Measurements from ENCODE around the gene KIF6. TPM values are rescaled to one million over a fixed set of nuclear protein-coding genes. Genes with fewer than 3 reads are reported as not detected.

The KIF6 gene
- total and polyA plus RNA-seq, 7 experiments from 2014 or later = 0.75 TPM; not detected in 6

DNA sequence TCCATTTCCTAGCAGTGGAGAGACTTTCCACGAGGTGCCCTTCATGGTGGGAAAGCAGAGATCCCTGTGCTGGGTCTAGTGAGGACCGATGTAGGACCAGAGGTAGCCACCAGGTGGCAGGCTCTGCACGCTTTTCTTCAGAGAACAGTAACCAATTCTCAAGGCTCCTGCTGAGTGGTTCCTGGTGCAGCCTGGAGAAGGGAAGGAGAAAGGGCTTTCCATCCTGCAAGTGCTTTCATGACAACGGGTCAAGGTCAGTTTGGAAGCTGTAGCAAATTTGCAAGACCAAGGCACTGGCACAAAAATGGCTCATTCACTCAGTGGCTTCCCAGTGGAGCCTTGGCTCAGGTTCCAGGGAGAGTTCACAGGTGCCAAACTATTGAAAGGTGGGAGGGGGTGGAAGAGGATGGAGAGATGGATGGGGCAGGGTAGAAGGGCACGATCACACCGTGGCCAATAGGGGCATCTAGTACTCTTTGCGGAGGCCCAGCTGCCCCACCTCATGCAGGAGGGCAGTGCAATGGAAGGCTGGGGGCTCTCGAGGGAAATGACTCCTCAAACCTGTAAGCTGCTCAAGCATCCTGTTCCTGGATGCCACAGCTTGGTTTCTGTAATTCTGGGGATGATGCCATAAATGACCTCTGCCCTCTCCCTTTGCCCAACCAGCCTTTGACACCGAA is 377.2 kb downstream of the KIF6 start:
- Histone ChIP-seq H3K9me3 (ENCODE audit: control insufficient read depth in 2 of 3, low read length in 3 of 3) (no peaks in the 10 kb centered on the region), H3K4me1 (ENCODE audit: control insufficient read depth in 2 of 2, insufficient read depth in 2 of 2, low read length in 2 of 2) (no peaks in the 10 kb centered on the region), H3K4me3 (ENCODE audit: low read length) (no peak overlapping the region), H3K27me3 (ENCODE audit: control insufficient read depth in 2 of 2, insufficient read depth in 2 of 2, low read length in 2 of 2) (no peaks in the 10 kb centered on the region), H3K27ac (ENCODE audit: low read depth, low read length) (no peak overlapping the region), H3K36me3 (ENCODE audit: control insufficient read depth in 2 of 3, insufficient read depth in 3 of 3, low read length in 3 of 3) (no peaks in the 10 kb centered on the region)
- intact Hi-C loops (cut with micrococcal nuclease) = loop anchor here (1.0 to 10.0 kb wide), 7 partner anchors 959 to 1969 kb away; partner anchors contain the start of gene UNC5CL (in 1 of the 2)
- Mint-ChIP-seq H3K4me1 (peaks cover 0 to 4% (median 0%) of the 10 kb centered on the region in 7 donors), H3K27ac (peak overlapping the region in 2 of 9 donors; percentile 18 to 60), H3K9me3 (no peaks in the 10 kb centered on the region), H3K4me3 (no peak overlapping the region), H3K36me3 (no peaks in the 10 kb centered on the region), H3K27me3 (peaks cover 0 to 5% (median 0%) of the 10 kb centered on the region in 5 donors)
- ChIA-PET CTCF (interaction anchor here (0.6 to 0.7 kb wide), 2 partner anchors 516 to 1715 kb away, joined by 4 read pairs; no protein-coding TSS in a partner anchor), POLR2A (no interaction called here)
- peak; percentile 75 for ATAC-seq
- peak in 7 of 9 donors; percentile 16 to 63 (median 31) for DNase-seq

DNA sequence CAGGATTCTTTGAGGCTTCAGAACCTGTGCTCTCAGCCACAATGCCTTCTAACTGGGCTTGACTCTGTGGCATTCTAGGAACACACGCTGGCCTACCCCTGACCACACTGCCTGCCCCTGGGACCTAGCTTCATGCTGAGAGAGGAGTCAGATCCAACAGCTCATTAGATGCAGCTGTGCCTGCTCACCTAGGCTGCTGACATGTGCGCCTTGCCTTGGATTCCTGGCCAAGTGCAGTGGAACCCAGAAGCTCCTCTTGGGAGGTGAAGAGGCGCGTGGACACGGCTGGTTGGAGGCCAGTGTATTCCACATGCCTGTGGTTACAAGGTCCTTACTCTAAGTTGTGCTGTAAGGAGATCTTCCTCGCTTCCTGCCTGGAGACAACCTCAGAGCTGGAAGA is 378.0 kb downstream of the KIF6 start:
- Histone ChIP-seq H3K36me3 (ENCODE audit: control insufficient read depth in 2 of 3, insufficient read depth in 3 of 3, low read length in 3 of 3) (no peaks in the 10 kb centered on the region), H3K27me3 (ENCODE audit: control insufficient read depth in 2 of 2, insufficient read depth in 2 of 2, low read length in 2 of 2) (no peaks in the 10 kb centered on the region), H3K4me3 (ENCODE audit: low read length) (no peak overlapping the region), H3K27ac (ENCODE audit: low read depth, low read length) (no peak overlapping the region), H3K4me1 (ENCODE audit: control insufficient read depth in 2 of 2, insufficient read depth in 2 of 2, low read length in 2 of 2) (no peaks in the 10 kb centered on the region), H3K9me3 (ENCODE audit: control insufficient read depth in 2 of 3, low read length in 3 of 3) (no peaks in the 10 kb centered on the region)
- no peaks in the 10 kb centered on the region for H3K9me3 Mint-ChIP-seq
- POLR2A ChIA-PET = no interaction called here
- DNase-seq (no peak), ATAC-seq (no peak)
- H3K27me3 Mint-ChIP-seq = peaks cover 0 to 5% (median 0%) of the 10 kb centered on the region in 5 donors
- H3K27ac Mint-ChIP-seq = no peak overlapping the region
- CTCF ChIA-PET = interaction anchor here (0.8 kb wide), 1 partner anchor 11 kb away, joined by 3 read pairs; no protein-coding TSS in a partner anchor
- no peaks in the 10 kb centered on the region for H3K36me3 Mint-ChIP-seq
- intact Hi-C loops (cut with micrococcal nuclease) = loop anchor here (5.0 to 10.0 kb wide), 6 partner anchors 960 to 1970 kb away; no protein-coding TSS in a partner anchor
- no peak overlapping the region for H3K4me3 Mint-ChIP-seq
- H3K4me1 Mint-ChIP-seq = peaks cover 0 to 4% (median 0%) of the 10 kb centered on the region in 7 donors

- no peaks in the 10 kb centered on the region for H3K9me3 Mint-ChIP-seq
- DNase-seq (no peak), ATAC-seq (no peak)
- Histone ChIP-seq H3K9me3 (ENCODE audit: control insufficient read depth in 2 of 3, low read length in 3 of 3) (no peaks in the 10 kb centered on the region), H3K27ac (ENCODE audit: low read depth, low read length) (no peak overlapping the region), H3K4me3 (ENCODE audit: low read length) (no peak overlapping the region), H3K27me3 (ENCODE audit: control insufficient read depth in 2 of 2, insufficient read depth in 2 of 2, low read length in 2 of 2) (no peaks in the 10 kb centered on the region), H3K4me1 (ENCODE audit: control insufficient read depth in 2 of 2, insufficient read depth in 2 of 2, low read length in 2 of 2) (no peaks in the 10 kb centered on the region), H3K36me3 (ENCODE audit: control insufficient read depth in 2 of 3, insufficient read depth in 3 of 3, low read length in 3 of 3) (no peaks in the 10 kb centered on the region)
- no peak overlapping the region for H3K4me3 Mint-ChIP-seq
- no peaks in the 10 kb centered on the region for H3K36me3 Mint-ChIP-seq
- intact Hi-C loops (cut with micrococcal nuclease) = loop anchor here (5.0 to 10.0 kb wide), 6 partner anchors 962 to 1972 kb away; no protein-coding TSS in a partner anchor
- POLR2A ChIA-PET = no interaction called here
- CTCF ChIA-PET = interaction anchor here (0.5 kb wide), 1 partner anchor 8 kb away, joined by 3 read pairs; no protein-coding TSS in a partner anchor
- peaks cover 0 to 7% (median 0%) of the 10 kb centered on the region in 7 donors for H3K4me1 Mint-ChIP-seq
- H3K27ac Mint-ChIP-seq = no peak overlapping the region
- H3K27me3 Mint-ChIP-seq = peaks cover 0 to 10% (median 0%) of the 10 kb centered on the region in 5 donors
These were observed 380.4 kb downstream of the KIF6 start for GRCh38 chr6:39344821-39345280.

DNA sequence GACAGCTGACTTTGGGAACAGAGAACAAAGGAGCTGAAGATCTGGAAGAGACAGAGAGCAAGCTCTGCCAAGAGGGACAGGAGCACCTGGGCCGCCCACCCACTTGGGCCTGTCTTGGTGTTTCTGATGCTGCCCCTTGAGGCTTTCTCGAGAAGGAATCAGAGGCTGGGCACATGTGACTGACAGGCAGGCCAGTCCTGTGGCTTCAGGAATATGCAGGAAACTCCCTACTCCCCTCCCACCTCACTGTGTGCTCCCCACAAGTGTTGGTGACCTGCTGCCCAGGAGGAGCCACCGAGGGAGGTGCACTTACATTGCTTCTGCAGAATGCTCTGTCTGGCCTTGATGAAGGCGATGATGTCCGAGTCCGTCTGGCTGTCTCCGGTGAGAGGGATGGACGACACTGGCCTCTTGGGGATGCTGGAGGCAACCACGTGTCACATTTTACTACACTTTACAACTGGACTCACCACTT is 381.8 kb downstream of the KIF6 start:
- peaks cover 0 to 9% (median 0%) of the 10 kb centered on the region in 7 donors for H3K4me1 Mint-ChIP-seq
- H3K27ac Mint-ChIP-seq = peak overlapping the region in 1 of 9 donors; percentile 34
- Histone ChIP-seq H3K27me3 (ENCODE audit: control insufficient read depth in 2 of 2, insufficient read depth in 2 of 2, low read length in 2 of 2) (no peaks in the 10 kb centered on the region), H3K9me3 (ENCODE audit: control insufficient read depth in 2 of 3, low read length in 3 of 3) (no peaks in the 10 kb centered on the region), H3K4me1 (ENCODE audit: control insufficient read depth in 2 of 2, insufficient read depth in 2 of 2, low read length in 2 of 2) (no peaks in the 10 kb centered on the region), H3K4me3 (ENCODE audit: low read length) (no peak overlapping the region), H3K27ac (ENCODE audit: low read depth, low read length) (no peak overlapping the region), H3K36me3 (ENCODE audit: control insufficient read depth in 2 of 3, insufficient read depth in 3 of 3, low read length in 3 of 3) (no peaks in the 10 kb centered on the region)
- no peaks in the 10 kb centered on the region for H3K36me3 Mint-ChIP-seq
- H3K27me3 Mint-ChIP-seq = peaks cover 2 to 19% (median 4%) of the 10 kb centered on the region in 5 donors
- no peak for DNase-seq
- POLR2A ChIA-PET = no interaction called here
- ATAC-seq = no peak
- intact Hi-C loops (cut with micrococcal nuclease) = loop anchor here in 1 of 2 donors (10.0 kb wide), 1 partner anchor 1681 kb away; no protein-coding TSS in a partner anchor
- H3K9me3 Mint-ChIP-seq = no peaks in the 10 kb centered on the region
- CTCF ChIA-PET = no interaction called here
- H3K4me3 Mint-ChIP-seq = no peak overlapping the region

GRCh38 chr6:39342692-39343395 is 382.4 kb downstream of the KIF6 start:
- no peaks in the 10 kb centered on the region for H3K9me3 Mint-ChIP-seq
- ATAC-seq (no peak), DNase-seq (no peak)
- H3K27ac Mint-ChIP-seq = peak overlapping the region in 1 of 9 donors; percentile 34
- peaks cover 0 to 9% (median 0%) of the 10 kb centered on the region in 7 donors for H3K4me1 Mint-ChIP-seq
- H3K27me3 ChIP-seq (ENCODE audit: control insufficient read depth in 2 of 2, insufficient read depth in 2 of 2, low read length in 2 of 2) = no peaks in the 10 kb centered on the region
- H3K4me1 ChIP-seq (ENCODE audit: control insufficient read depth in 2 of 2, insufficient read depth in 2 of 2, low read length in 2 of 2) = no peaks in the 10 kb centered on the region
- ChIA-PET POLR2A (no interaction called here), CTCF (no interaction called here)
- no peaks in the 10 kb centered on the region for H3K9me3 ChIP-seq (ENCODE audit: control insufficient read depth in 2 of 3, low read length in 3 of 3)
- no peak overlapping the region for H3K4me3 Mint-ChIP-seq
- intact Hi-C loops (cut with micrococcal nuclease) = loop anchor here in 1 of 2 donors (10.0 kb wide), 1 partner anchor 1682 kb away; no protein-coding TSS in a partner anchor
- peaks cover 8 to 23% (median 9%) of the 10 kb centered on the region in 5 donors for H3K27me3 Mint-ChIP-seq
- H3K4me3 ChIP-seq (ENCODE audit: low read length) = no peak overlapping the region
- no peaks in the 10 kb centered on the region for H3K36me3 ChIP-seq (ENCODE audit: control insufficient read depth in 2 of 3, insufficient read depth in 3 of 3, low read length in 3 of 3)
- H3K36me3 Mint-ChIP-seq = no peaks in the 10 kb centered on the region
- no peak overlapping the region for H3K27ac ChIP-seq (ENCODE audit: low read depth, low read length)

- Mint-ChIP-seq H3K4me3 (no peak overlapping the region), H3K4me1 (peaks cover 0 to 14% (median 3%) of the 10 kb centered on the region in 7 donors), H3K27me3 (peaks cover 11 to 26% (median 17%) of the 10 kb centered on the region in 5 donors), H3K9me3 (no peaks in the 10 kb centered on the region), H3K36me3 (no peaks in the 10 kb centered on the region), H3K27ac (no peak overlapping the region)
- ChIA-PET CTCF (no interaction called here), POLR2A (no interaction called here)
- H3K36me3 ChIP-seq (ENCODE audit: control insufficient read depth in 2 of 3, insufficient read depth in 3 of 3, low read length in 3 of 3) = no peaks in the 10 kb centered on the region
- H3K27ac ChIP-seq (ENCODE audit: low read depth, low read length) = no peak overlapping the region
- intact Hi-C loops (cut with micrococcal nuclease) = loop anchor here in 1 of 2 donors (10.0 kb wide), 1 partner anchor 1683 kb away; no protein-coding TSS in a partner anchor
- H3K9me3 ChIP-seq (ENCODE audit: control insufficient read depth in 2 of 3, low read length in 3 of 3) = no peaks in the 10 kb centered on the region
- no peaks in the 10 kb centered on the region for H3K4me1 ChIP-seq (ENCODE audit: control insufficient read depth in 2 of 2, insufficient read depth in 2 of 2, low read length in 2 of 2)
- no peak for DNase-seq
- no peaks in the 10 kb centered on the region for H3K27me3 ChIP-seq (ENCODE audit: control insufficient read depth in 2 of 2, insufficient read depth in 2 of 2, low read length in 2 of 2)
- H3K4me3 ChIP-seq (ENCODE audit: low read length) = no peak overlapping the region
- no peak for ATAC-seq
These were observed 383.3 kb downstream of the KIF6 start for GRCh38 chr6:39341937-39342336.

All from naive thymus-derived CD4-positive, alpha-beta T cell (primary cell).